ENCODE measurements around the gene CYP27C1. TPM values are rescaled to one million over a fixed set of nuclear protein-coding genes. Genes with fewer than 3 reads are reported as not detected.

Gene CYP27C1
- total RNA-seq, 4 donors from 2014 or later, result 2.4 to 3.5 (median 2.7) TPM

GRCh38 chr2:127143841-127144782 lies 76.0 kb downstream of the CYP27C1 start:
- intact Hi-C loops (cut with DNase I; ENCODE audit: low total_unique reads), result no loop called here
- no peak overlapping the region for H3K4me3 ChIP-seq (ENCODE audit: low read depth, poor library complexity, severe bottlenecking)
- no peak for TF ChIP-seq POLR2A (IDR thresholded peaks at IDR 0.05)
- no peak for TF ChIP-seq CTCF (IDR thresholded peaks at IDR 0.05)
- 59 to 68% methylated on average over 11 of the region's 11 CpGs for WGBS, 2 donors
- no peak for DNase-seq (ENCODE audit: low spot score in 2 of 2)

- DNase-seq (ENCODE audit: low spot score in 2 of 2), result no peak
- no peak overlapping the region for H3K4me3 ChIP-seq (ENCODE audit: low read depth, poor library complexity, severe bottlenecking)
- no peak for TF ChIP-seq CTCF (IDR thresholded peaks at IDR 0.05)
- 93 to 95% methylated on average over 4 of the region's 4 CpGs for WGBS, 2 donors
- intact Hi-C loops (cut with DNase I; ENCODE audit: low total_unique reads), result no loop called here
Measured at GRCh38 chr2:127142663-127143630, 77.2 kb downstream of the CYP27C1 start.

- intact Hi-C loops (cut with DNase I; ENCODE audit: low total_unique reads), result no loop called here
- DNase-seq (ENCODE audit: low spot score in 2 of 2), result no peak
- no peak for TF ChIP-seq POLR2A (IDR thresholded peaks at IDR 0.05)
- TF ChIP-seq CTCF (IDR thresholded peaks at IDR 0.05), result no peak
- 78 to 80% methylated on average over 13 of the region's 13 CpGs for WGBS, 2 donors
- no peak overlapping the region for H3K4me3 ChIP-seq (ENCODE audit: low read depth, poor library complexity, severe bottlenecking)
Measured at GRCh38 chr2:127140538-127140937, 79.6 kb downstream of the CYP27C1 start.

GRCh38 chr2:127139766-127140165 lies 80.3 kb downstream of the CYP27C1 start:
- 60 to 70% methylated on average over 2 of the region's 2 CpGs for WGBS, 2 donors
- intact Hi-C loops (cut with DNase I; ENCODE audit: low total_unique reads), result no loop called here
- no peak for DNase-seq (ENCODE audit: low spot score in 2 of 2)
- no peak for TF ChIP-seq CTCF (IDR thresholded peaks at IDR 0.05)
- H3K4me3 ChIP-seq (ENCODE audit: low read depth, poor library complexity, severe bottlenecking), result no peak overlapping the region

GRCh38 chr2:127138281-127138680 lies 81.8 kb downstream of the CYP27C1 start:
- DNase-seq (ENCODE audit: low spot score in 2 of 2), result no peak
- TF ChIP-seq CTCF (IDR thresholded peaks at IDR 0.05) (no peak), POLR2A (IDR thresholded peaks at IDR 0.05) (no peak)
- WGBS, 2 donors, result 88 to 91% methylated on average over 12 of the region's 12 CpGs
- no peak overlapping the region for H3K4me3 ChIP-seq (ENCODE audit: low read depth, poor library complexity, severe bottlenecking)
- intact Hi-C loops (cut with DNase I; ENCODE audit: low total_unique reads), result no loop called here

All from lower leg skin (tissue), 4 donors.